Measurements from ENCODE around the gene SLC16A5. TPM values are rescaled to one million over a fixed set of nuclear protein-coding genes. Genes with fewer than 3 reads are reported as not detected.

Gene SLC16A5
- total and polyA plus RNA-seq, 9 donors, result 4.4 to 12.7 (median 8.2) TPM

DNA sequence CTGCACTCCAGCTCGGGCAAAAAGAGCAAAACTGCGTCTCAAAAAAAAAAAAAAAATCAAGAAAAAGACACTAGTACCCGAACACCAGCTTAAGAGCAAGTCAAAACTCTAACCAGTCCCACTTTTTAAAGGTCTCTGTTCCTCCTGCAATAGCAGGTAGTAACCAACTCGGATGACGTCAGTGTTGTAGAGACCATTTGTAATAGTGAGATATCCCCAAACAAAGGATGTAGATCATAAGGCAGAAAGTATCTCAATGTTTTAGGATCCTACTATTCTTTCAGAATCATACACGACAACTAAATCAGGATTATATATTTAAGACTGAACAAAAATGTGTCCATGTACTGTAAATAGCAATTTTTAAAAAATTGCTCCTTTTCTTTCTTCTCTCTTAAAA lies 64.2 kb downstream of the SLC16A5 start:
- Histone ChIP-seq H3K9me3 (replicated peaks; ENCODE audit: control insufficient read depth, low read depth, low read length) (no peaks in the 10 kb centered on the region), H3K4me1 (ENCODE audit: control insufficient read depth, insufficient read depth, low read length) (peaks cover 26% of the 10 kb centered on the region), H3K27ac (ENCODE audit: low read length) (peak overlapping the region; percentile 67), H3K36me3 (ENCODE audit: control insufficient read depth, insufficient read depth, low read length) (peaks cover 17% of the 10 kb centered on the region), H3K4me3 (ENCODE audit: low read length) (peak overlapping the region; percentile 94), H3K27me3 (ENCODE audit: control insufficient read depth, insufficient read depth, low read length) (no peaks in the 10 kb centered on the region)
- WGBS (ENCODE audit: insufficient coverage), result no CpG with 5 or more reads among the region's 6 CpGs
- DNase-seq, result no peak

DNA sequence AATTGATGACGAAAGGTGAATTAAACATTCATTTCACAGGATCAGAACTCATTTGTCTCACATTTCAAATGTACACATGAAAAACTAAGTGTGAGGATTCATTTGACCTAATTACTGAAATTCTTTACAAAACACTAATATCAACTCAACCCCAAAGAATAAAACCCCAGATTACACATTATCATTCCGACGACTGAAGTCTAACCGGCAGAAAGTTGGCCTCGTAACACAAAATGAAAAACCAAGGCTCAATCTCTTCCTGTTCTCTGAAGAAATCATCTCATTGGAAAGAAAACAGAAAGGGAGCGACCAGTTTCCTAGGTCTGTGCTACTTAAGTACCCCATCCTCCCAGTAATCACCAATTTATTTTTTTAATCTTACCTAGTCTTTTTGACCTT lies 64.8 kb downstream of the SLC16A5 start:
- Histone ChIP-seq H3K36me3 (ENCODE audit: control insufficient read depth, insufficient read depth, low read length) (peaks cover 12% of the 10 kb centered on the region), H3K4me1 (ENCODE audit: control insufficient read depth, insufficient read depth, low read length) (peaks cover 26% of the 10 kb centered on the region), H3K27ac (ENCODE audit: low read length) (peak overlapping the region; percentile 67), H3K4me3 (ENCODE audit: low read length) (peak overlapping the region; percentile 94), H3K27me3 (ENCODE audit: control insufficient read depth, insufficient read depth, low read length) (no peaks in the 10 kb centered on the region), H3K9me3 (replicated peaks; ENCODE audit: control insufficient read depth, low read depth, low read length) (no peaks in the 10 kb centered on the region)
- 42% methylated on average over 4 of the region's 6 CpGs for WGBS (ENCODE audit: insufficient coverage)
- DNase-seq, result no peak

DNA sequence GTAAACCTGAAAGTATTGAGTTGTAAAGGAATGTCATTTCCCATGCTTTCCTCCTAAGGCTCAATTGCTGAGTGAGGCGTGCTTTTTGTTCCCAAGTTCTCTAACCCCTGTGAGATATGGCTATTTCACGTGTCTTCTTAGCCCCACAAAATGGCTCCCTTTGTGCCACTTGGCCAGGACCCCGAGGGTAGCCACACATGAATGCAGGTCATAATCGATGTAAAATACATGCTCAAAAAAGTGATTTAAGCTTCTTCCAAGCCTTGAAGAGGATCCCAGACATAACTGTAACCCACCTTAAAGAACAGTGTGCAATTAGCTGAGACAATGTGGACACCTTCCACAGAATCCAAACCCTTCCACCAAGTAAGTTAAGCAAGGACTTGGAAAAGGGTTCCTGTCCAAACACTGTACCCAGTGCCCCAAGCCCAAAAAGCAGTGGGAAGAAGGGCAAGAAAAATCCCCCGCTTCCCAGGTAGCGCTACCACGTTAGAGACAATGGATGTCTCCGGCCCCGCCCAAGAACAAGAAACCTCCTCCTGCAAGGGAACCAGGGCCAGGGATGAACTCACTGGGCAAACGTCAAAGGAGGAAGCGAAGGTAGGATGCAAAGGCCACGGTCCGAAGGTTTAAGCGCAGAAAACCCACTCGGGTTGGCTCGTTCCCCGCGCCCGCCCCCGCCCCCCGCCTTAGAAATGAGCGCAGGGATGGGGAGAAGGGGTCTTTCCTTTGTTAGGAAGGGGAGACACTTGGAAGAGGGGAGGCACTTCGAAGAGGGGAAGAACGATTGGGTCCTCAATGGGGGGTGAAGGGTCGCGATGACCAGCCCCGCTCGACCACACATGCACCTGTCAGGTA lies 65.4 kb downstream of the SLC16A5 start:
- peak; percentile 54 for DNase-seq
- no peaks in the 10 kb centered on the region for H3K9me3 ChIP-seq (replicated peaks; ENCODE audit: control insufficient read depth, low read depth, low read length)
- peaks cover 26% of the 10 kb centered on the region for H3K4me1 ChIP-seq (ENCODE audit: control insufficient read depth, insufficient read depth, low read length)
- peaks cover 5% of the 10 kb centered on the region for H3K36me3 ChIP-seq (ENCODE audit: control insufficient read depth, insufficient read depth, low read length)
- H3K4me3 ChIP-seq (ENCODE audit: low read length), result peak overlapping the region; percentile 94
- H3K27ac ChIP-seq (ENCODE audit: low read length), result peak overlapping the region; percentile 67
- no peaks in the 10 kb centered on the region for H3K27me3 ChIP-seq (ENCODE audit: control insufficient read depth, insufficient read depth, low read length)
- WGBS (ENCODE audit: insufficient coverage), result under 1% methylated on average over 21 of the region's 28 CpGs

DNA sequence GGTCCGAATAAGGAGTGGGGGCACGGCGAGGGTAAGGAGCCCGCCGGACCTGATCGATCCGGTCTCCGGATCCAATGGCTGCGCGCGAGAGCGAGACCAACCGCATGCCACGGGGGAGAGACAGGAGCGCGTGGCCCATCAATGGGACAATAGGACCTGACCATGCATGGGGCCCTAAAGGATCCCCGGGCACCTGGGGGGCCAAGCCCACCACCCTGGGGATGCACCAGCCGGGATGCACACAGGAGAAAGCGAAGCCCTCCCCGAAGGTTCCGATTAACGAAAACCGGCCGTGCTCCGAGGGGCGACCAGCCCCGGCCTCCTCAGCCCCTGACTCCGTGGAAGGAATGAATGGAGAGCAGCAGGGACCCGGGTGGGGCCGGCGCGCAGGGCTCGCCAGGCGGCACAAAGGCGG lies 66.0 kb downstream of the SLC16A5 start:
- H3K9me3 ChIP-seq (replicated peaks; ENCODE audit: control insufficient read depth, low read depth, low read length), result no peaks in the 10 kb centered on the region
- H3K27ac ChIP-seq (ENCODE audit: low read length), result peak overlapping the region; percentile 67
- WGBS (ENCODE audit: insufficient coverage), result under 1% methylated on average over 35 of the region's 35 CpGs
- peaks cover 26% of the 10 kb centered on the region for H3K4me1 ChIP-seq (ENCODE audit: control insufficient read depth, insufficient read depth, low read length)
- peak overlapping the region; percentile 94 for H3K4me3 ChIP-seq (ENCODE audit: low read length)
- DNase-seq, result peak; percentile 34
- H3K36me3 ChIP-seq (ENCODE audit: control insufficient read depth, insufficient read depth, low read length), result no peaks in the 10 kb centered on the region
- H3K27me3 ChIP-seq (ENCODE audit: control insufficient read depth, insufficient read depth, low read length), result no peaks in the 10 kb centered on the region

DNA sequence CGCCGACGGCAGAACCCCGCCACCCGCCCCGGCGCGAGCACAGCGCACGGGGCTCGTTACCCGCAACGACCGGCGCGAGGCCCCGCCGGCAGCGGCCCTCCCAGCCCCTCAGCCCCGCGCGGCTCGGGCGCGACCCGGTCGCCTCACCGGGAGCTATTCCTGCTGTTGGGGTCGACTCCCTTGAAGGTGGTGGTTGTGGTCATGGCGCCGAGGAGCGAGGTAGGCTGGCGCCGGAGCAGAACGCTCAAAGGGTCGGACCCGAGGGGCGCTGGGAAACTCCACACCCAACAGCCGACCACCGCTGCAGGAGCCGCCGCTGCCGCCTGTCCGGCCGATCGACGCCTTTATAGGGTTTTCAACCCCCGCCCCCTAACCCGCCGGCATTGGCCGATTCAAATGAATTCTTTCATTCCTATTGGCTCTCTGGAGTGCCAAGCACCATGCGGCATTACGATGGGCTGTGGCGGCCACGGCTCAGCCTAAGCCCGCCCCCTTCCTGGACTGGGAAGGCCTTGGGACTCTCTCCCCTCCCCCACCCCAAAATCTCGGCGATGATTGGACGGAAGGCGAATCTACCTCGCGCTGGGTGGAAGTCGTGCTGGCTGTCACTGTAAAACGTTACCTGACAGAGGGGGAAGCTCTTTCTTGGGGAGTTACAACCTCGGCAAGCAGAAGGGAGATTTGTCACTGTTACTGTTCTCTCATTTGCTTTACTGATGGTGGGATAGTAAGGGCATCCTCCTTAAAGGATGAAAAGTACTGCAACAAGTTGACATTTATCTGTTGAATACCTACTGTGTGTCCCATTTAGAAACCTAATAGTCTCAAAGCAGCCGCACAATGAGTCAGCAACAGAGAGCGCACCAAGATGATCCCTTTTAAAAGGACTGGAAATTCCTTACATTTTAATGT lies 66.7 kb downstream of the SLC16A5 start, which contains the start of gene JPT1:
Gene JPT1 (minus strand): TSS at position 318 of the 912 bp plus-strand sequence. CDS start 115 bp downstream, at position 203.
- Histone ChIP-seq H3K4me1 (ENCODE audit: control insufficient read depth, insufficient read depth, low read length) (peaks cover 27% of the 10 kb centered on the region), H3K27me3 (ENCODE audit: control insufficient read depth, insufficient read depth, low read length) (no peaks in the 10 kb centered on the region), H3K9me3 (replicated peaks; ENCODE audit: control insufficient read depth, low read depth, low read length) (no peaks in the 10 kb centered on the region), H3K4me3 (ENCODE audit: low read length) (peak within 1 kb of the TSS; percentile 94), H3K36me3 (ENCODE audit: control insufficient read depth, insufficient read depth, low read length) (peaks cover 1% of the 10 kb centered on the region), H3K27ac (ENCODE audit: low read length) (peak within 1 kb of the TSS; percentile 93)
- peak; percentile 100 for DNase-seq
- under 1% methylated on average over 59 of the region's 67 CpGs for WGBS (ENCODE audit: insufficient coverage)

DNA sequence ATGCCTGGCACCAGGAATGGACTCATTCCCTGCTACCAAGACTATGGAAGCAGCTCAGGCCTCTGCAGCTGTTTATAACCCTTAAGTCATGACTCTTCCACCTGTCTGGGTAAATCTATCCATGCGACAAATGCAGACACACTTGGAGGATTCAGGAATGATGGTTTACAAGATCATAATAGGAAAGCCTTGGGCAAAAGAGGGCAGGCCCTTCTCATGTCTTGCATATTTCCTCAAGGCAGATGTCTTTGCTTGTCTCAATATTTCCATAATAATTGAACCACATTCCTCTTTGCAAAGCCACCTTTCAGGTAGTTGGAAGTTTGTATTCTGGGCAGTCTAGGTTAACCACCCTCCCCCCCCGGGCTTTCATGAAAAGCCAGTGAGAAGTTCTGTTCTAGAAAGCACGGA lies 67.4 kb downstream of the SLC16A5 start:
- Histone ChIP-seq H3K27ac (ENCODE audit: low read length) (peak overlapping the region; percentile 93), H3K4me3 (ENCODE audit: low read length) (no peak overlapping the region)

More for the DNA sequence above, 67.4 kb downstream of the SLC16A5 start:
- Histone ChIP-seq H3K9me3 (replicated peaks; ENCODE audit: control insufficient read depth, low read depth, low read length) (no peaks in the 10 kb centered on the region), H3K4me1 (ENCODE audit: control insufficient read depth, insufficient read depth, low read length) (peaks cover 30% of the 10 kb centered on the region), H3K36me3 (ENCODE audit: control insufficient read depth, insufficient read depth, low read length) (peaks cover 4% of the 10 kb centered on the region), H3K27me3 (ENCODE audit: control insufficient read depth, insufficient read depth, low read length) (no peaks in the 10 kb centered on the region)
- WGBS (ENCODE audit: insufficient coverage), result no CpG with 5 or more reads among the region's 3 CpGs
- peak; percentile 77 for DNase-seq

Other genes starting within 250 kb of the SLC16A5 start
- 2.3 TPM for gene GRIN2C, start 228.1 kb upstream of the SLC16A5 start, total RNA-seq
- 1 to 10 TPM in 4 of 8 donors, under 1 TPM in 4; 0.64 to 1.6 (median 0.99) TPM for gene GRIN2C, start 228.1 kb upstream of the SLC16A5 start, polyA plus RNA-seq (ENCODE audit: insufficient read depth in 1 of 8, insufficient read length in 8 of 8, low replicate concordance in 1 of 8)
- 2.7 TPM for gene FDXR, start 215.0 kb upstream of the SLC16A5 start, total RNA-seq
- 1 to 10 TPM; 2.4 to 5.4 (median 3.0) TPM for gene FDXR, start 215.0 kb upstream of the SLC16A5 start, polyA plus RNA-seq (ENCODE audit: insufficient read depth in 1 of 8, insufficient read length in 8 of 8, low replicate concordance in 1 of 8)
- not detected for gene FADS6, start 194.3 kb upstream of the SLC16A5 start, total RNA-seq
- under 1 TPM in 5 of 8 donors, not detected in 3; 0.07 to 0.56 (median 0.09) TPM for gene FADS6, start 194.3 kb upstream of the SLC16A5 start, polyA plus RNA-seq (ENCODE audit: insufficient read depth in 1 of 8, insufficient read length in 8 of 8, low replicate concordance in 1 of 8)
- gene USH1G, start 164.7 kb upstream of the SLC16A5 start, total RNA-seq, result not detected
- gene USH1G, start 164.7 kb upstream of the SLC16A5 start, polyA plus RNA-seq (ENCODE audit: insufficient read depth in 1 of 8, insufficient read length in 8 of 8, low replicate concordance in 1 of 8), result under 1 TPM in 4 of 8 donors, not detected in 4; 0.02 to 0.53 (median 0.07) TPM
- gene OTOP2, start 163.7 kb upstream of the SLC16A5 start, total RNA-seq, result not detected
- not detected for gene OTOP2, start 163.7 kb upstream of the SLC16A5 start, polyA plus RNA-seq (ENCODE audit: insufficient read depth in 1 of 8, insufficient read length in 8 of 8, low replicate concordance in 1 of 8)
- not detected for gene OTOP3, start 152.1 kb upstream of the SLC16A5 start, total RNA-seq
- under 1 TPM in 1 of 8 donors, not detected in 7; 0.89 TPM for gene OTOP3, start 152.1 kb upstream of the SLC16A5 start, polyA plus RNA-seq (ENCODE audit: insufficient read depth in 1 of 8, insufficient read length in 8 of 8, low replicate concordance in 1 of 8)
- gene HID1, start 115.2 kb upstream of the SLC16A5 start, total RNA-seq, result 2.7 TPM
- gene HID1, start 115.2 kb upstream of the SLC16A5 start, polyA plus RNA-seq (ENCODE audit: insufficient read depth in 1 of 8, insufficient read length in 8 of 8, low replicate concordance in 1 of 8), result 10 to 100 TPM in 1 of 8 donors, 1 to 10 TPM in 7; 4.3 to 12.6 (median 6.8) TPM
- gene CDR2L, start 100.3 kb upstream of the SLC16A5 start, total RNA-seq, result 3.4 TPM
- 10 to 100 TPM in 2 of 8 donors, 1 to 10 TPM in 6; 7.7 to 12.2 (median 8.9) TPM for gene CDR2L, start 100.3 kb upstream of the SLC16A5 start, polyA plus RNA-seq (ENCODE audit: insufficient read depth in 1 of 8, insufficient read length in 8 of 8, low replicate concordance in 1 of 8)
- 34.0 TPM for gene MRPL58, start 75.3 kb upstream of the SLC16A5 start, total RNA-seq
- 10 to 100 TPM; 17.6 to 25.2 (median 21.1) TPM for gene MRPL58, start 75.3 kb upstream of the SLC16A5 start, polyA plus RNA-seq (ENCODE audit: insufficient read depth in 1 of 8, insufficient read length in 8 of 8, low replicate concordance in 1 of 8)
- gene ATP5PD, start 41.0 kb upstream of the SLC16A5 start, total RNA-seq, result 332 TPM
- 100 to 1,000 TPM; 216 to 280 (median 246) TPM for gene ATP5PD, start 41.0 kb upstream of the SLC16A5 start, polyA plus RNA-seq (ENCODE audit: insufficient read depth in 1 of 8, insufficient read length in 8 of 8, low replicate concordance in 1 of 8)
- 16.8 TPM for gene KCTD2, start 40.7 kb upstream of the SLC16A5 start, total RNA-seq
- gene KCTD2, start 40.7 kb upstream of the SLC16A5 start, polyA plus RNA-seq (ENCODE audit: insufficient read depth in 1 of 8, insufficient read length in 8 of 8, low replicate concordance in 1 of 8), result 10 to 100 TPM; 19.8 to 24.7 (median 22.2) TPM
- gene ARMC7, start 22.0 kb downstream of the SLC16A5 start, total RNA-seq, result 2.4 TPM
- 1 to 10 TPM; 6.2 to 7.9 (median 7.5) TPM for gene ARMC7, start 22.0 kb downstream of the SLC16A5 start, polyA plus RNA-seq (ENCODE audit: insufficient read depth in 1 of 8, insufficient read length in 8 of 8, low replicate concordance in 1 of 8)
- 55.6 TPM for gene NT5C, start 43.8 kb downstream of the SLC16A5 start, total RNA-seq
- gene NT5C, start 43.8 kb downstream of the SLC16A5 start, polyA plus RNA-seq (ENCODE audit: insufficient read depth in 1 of 8, insufficient read length in 8 of 8, low replicate concordance in 1 of 8), result 10 to 100 TPM; 38.3 to 53.8 (median 42.4) TPM
- 138 TPM for gene JPT1, start 66.6 kb downstream of the SLC16A5 start, total RNA-seq
- 100 to 1,000 TPM; 223 to 361 (median 294) TPM for gene JPT1, start 66.6 kb downstream of the SLC16A5 start, polyA plus RNA-seq (ENCODE audit: insufficient read depth in 1 of 8, insufficient read length in 8 of 8, low replicate concordance in 1 of 8)
- 242 TPM for gene SUMO2, start 95.0 kb downstream of the SLC16A5 start, total RNA-seq
- 100 to 1,000 TPM; 340 to 477 (median 387) TPM for gene SUMO2, start 95.0 kb downstream of the SLC16A5 start, polyA plus RNA-seq (ENCODE audit: insufficient read depth in 1 of 8, insufficient read length in 8 of 8, low replicate concordance in 1 of 8)
- gene NUP85, start 117.7 kb downstream of the SLC16A5 start, total RNA-seq, result 33.5 TPM
- gene NUP85, start 117.7 kb downstream of the SLC16A5 start, polyA plus RNA-seq (ENCODE audit: insufficient read depth in 1 of 8, insufficient read length in 8 of 8, low replicate concordance in 1 of 8), result 10 to 100 TPM; 35.1 to 51.2 (median 44.3) TPM
- gene GGA3, start 173.7 kb downstream of the SLC16A5 start, total RNA-seq, result 13.3 TPM
- 10 to 100 TPM; 26.7 to 35.9 (median 30.6) TPM for gene GGA3, start 173.7 kb downstream of the SLC16A5 start, polyA plus RNA-seq (ENCODE audit: insufficient read depth in 1 of 8, insufficient read length in 8 of 8, low replicate concordance in 1 of 8)
- 71.7 TPM for gene MRPS7, start 173.9 kb downstream of the SLC16A5 start, total RNA-seq
- gene MRPS7, start 173.9 kb downstream of the SLC16A5 start, polyA plus RNA-seq (ENCODE audit: insufficient read depth in 1 of 8, insufficient read length in 8 of 8, low replicate concordance in 1 of 8), result 10 to 100 TPM; 51.2 to 69.9 (median 60.1) TPM
- gene MIF4GD, start 183.3 kb downstream of the SLC16A5 start, total RNA-seq, result 9.4 TPM
- 10 to 100 TPM in 7 of 8 donors, 1 to 10 TPM in 1; 9.9 to 14.8 (median 12.6) TPM for gene MIF4GD, start 183.3 kb downstream of the SLC16A5 start, polyA plus RNA-seq (ENCODE audit: insufficient read depth in 1 of 8, insufficient read length in 8 of 8, low replicate concordance in 1 of 8)
- gene SLC25A19, start 201.5 kb downstream of the SLC16A5 start, total RNA-seq, result 7.0 TPM
- gene SLC25A19, start 201.5 kb downstream of the SLC16A5 start, polyA plus RNA-seq (ENCODE audit: insufficient read depth in 1 of 8, insufficient read length in 8 of 8, low replicate concordance in 1 of 8), result 1 to 10 TPM; 6.1 to 8.3 (median 7.3) TPM

Data from muscle of leg (tissue), 11 donors.